HL-60 (cell line): ENCODE measurements around the gene SLC12A7.

ENCODE experiments used
- CTCF ChIP-seq: IDR thresholded peaks from one replicate; pipeline ENCODE4 v1.5.1; 2011; ENCODE audit warnings: low read length, control low read depth, inconsistent platforms; ENCODE audit not compliant: insufficient read depth
- GABPA ChIP-seq: IDR thresholded peaks from 2 replicates; pipeline ENCODE4 v1.6.1; 2012; ENCODE audit warnings: low read depth
- POLR2AphosphoS5 ChIP-seq: IDR thresholded peaks from 2 replicates; pipeline ENCODE4 v1.6.1; 2012; ENCODE audit warnings: low read depth
- SPI1 ChIP-seq: IDR thresholded peaks from 2 replicates; pipeline ENCODE4 v1.6.1; 2012; ENCODE audit warnings: low read depth, mild to moderate bottlenecking, borderline replicate concordance
- TF ChIP-seq, protein P1 (sequence below): IDR thresholded peaks from 2 replicates; pipeline ENCODE4 v1.6.1; 2012; ENCODE audit warnings: low read depth; ENCODE audit not compliant: insufficient replicate concordance

- TF ChIP-seq CTCF = no peak
- TF ChIP-seq, protein P1, sequence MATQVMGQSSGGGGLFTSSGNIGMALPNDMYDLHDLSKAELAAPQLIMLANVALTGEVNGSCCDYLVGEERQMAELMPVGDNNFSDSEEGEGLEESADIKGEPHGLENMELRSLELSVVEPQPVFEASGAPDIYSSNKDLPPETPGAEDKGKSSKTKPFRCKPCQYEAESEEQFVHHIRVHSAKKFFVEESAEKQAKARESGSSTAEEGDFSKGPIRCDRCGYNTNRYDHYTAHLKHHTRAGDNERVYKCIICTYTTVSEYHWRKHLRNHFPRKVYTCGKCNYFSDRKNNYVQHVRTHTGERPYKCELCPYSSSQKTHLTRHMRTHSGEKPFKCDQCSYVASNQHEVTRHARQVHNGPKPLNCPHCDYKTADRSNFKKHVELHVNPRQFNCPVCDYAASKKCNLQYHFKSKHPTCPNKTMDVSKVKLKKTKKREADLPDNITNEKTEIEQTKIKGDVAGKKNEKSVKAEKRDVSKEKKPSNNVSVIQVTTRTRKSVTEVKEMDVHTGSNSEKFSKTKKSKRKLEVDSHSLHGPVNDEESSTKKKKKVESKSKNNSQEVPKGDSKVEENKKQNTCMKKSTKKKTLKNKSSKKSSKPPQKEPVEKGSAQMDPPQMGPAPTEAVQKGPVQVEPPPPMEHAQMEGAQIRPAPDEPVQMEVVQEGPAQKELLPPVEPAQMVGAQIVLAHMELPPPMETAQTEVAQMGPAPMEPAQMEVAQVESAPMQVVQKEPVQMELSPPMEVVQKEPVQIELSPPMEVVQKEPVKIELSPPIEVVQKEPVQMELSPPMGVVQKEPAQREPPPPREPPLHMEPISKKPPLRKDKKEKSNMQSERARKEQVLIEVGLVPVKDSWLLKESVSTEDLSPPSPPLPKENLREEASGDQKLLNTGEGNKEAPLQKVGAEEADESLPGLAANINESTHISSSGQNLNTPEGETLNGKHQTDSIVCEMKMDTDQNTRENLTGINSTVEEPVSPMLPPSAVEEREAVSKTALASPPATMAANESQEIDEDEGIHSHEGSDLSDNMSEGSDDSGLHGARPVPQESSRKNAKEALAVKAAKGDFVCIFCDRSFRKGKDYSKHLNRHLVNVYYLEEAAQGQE = no peak
- TF ChIP-seq POLR2AphosphoS5 = no peak
- TF ChIP-seq SPI1 = no peak
- no peak for TF ChIP-seq GABPA
Measured at GRCh38 chr5:1041225-1042143, 70.4 kb downstream of the SLC12A7 start.
